Activated naive CD8-positive, alpha-beta T cell treated with anti-CD3 and anti-CD28 coated beads, Interleukin-2, amount 10 ng/mL, durations not matched to agents 7 days and 5 days (primary cell): ENCODE results near the gene CCR1. TPM values are rescaled to one million over a fixed set of nuclear protein-coding genes. Genes with fewer than 3 reads are reported as not detected.

ENCODE experiments used
- ATAC-seq: fragments of 150-1000 bp; cut with Tn5 transposase; one replicate; pipeline ENCODE4 v1.10.0; 2021; ENCODE audit warnings: low read depth, moderate library complexity
- POLR2A ChIA-PET: fragments of 350-600 bp; sonication (Branson Sonifier 250); formaldehyde crosslinking; loops from one replicate; lab custom pipeline; 2021; ENCODE audit warnings: antibody characterized with exemption; lab: Charles Lee
- DNase-seq: peaks from one replicate; pipeline ENCODE4 v3.0.0; 2021
- H3K27ac Mint-ChIP-seq: one replicate; pipeline ENCODE4 v1.8.0; 2022; ENCODE audit warnings: mild to moderate bottlenecking, mixed read lengths
- H3K27me3 Mint-ChIP-seq: one replicate; pipeline ENCODE4 v1.8.0; 2022; ENCODE audit warnings: mild to moderate bottlenecking, moderate library complexity, mixed read lengths
- H3K36me3 Mint-ChIP-seq: one replicate; pipeline ENCODE4 v1.8.0; 2021; ENCODE audit warnings: mild to moderate bottlenecking, mixed read lengths
- H3K4me1 Mint-ChIP-seq: one replicate; pipeline ENCODE4 v1.8.0; 2021; ENCODE audit warnings: mixed read lengths
- H3K4me3 Mint-ChIP-seq: one replicate; pipeline ENCODE4 v1.8.0; 2022; ENCODE audit warnings: mild to moderate bottlenecking, moderate library complexity, mixed read lengths
- H3K9me3 Mint-ChIP-seq: one replicate; pipeline ENCODE4 v1.8.0; 2021; ENCODE audit warnings: mixed read lengths
- total RNA-seq, 2 experiments: library from RNA; stranded (reverse); gene quantifications; one replicate each; pipeline ENCODE4 v1.2.3, GENCODE V29; 2021

Gene CCR1
- total RNA-seq: 10 to 100 TPM; 58.6 to 63.9 TPM

GRCh38 chr3:46208167-46208704 is at the start of gene CCR1:
TSS of gene CCR1 (minus strand) at chr3:46208313. CDS start at chr3:46204313, 4,000 bp downstream.
- H3K4me1 Mint-ChIP-seq: peaks cover 52% of the 10 kb centered on the region
- H3K36me3 Mint-ChIP-seq: peaks cover 48% of the 10 kb centered on the region
- no peaks in the 10 kb centered on the region for H3K9me3 Mint-ChIP-seq
- ATAC-seq (peak; percentile 62), DNase-seq (peak; percentile 79)
- POLR2A ChIA-PET: interaction anchor here (0.6 to 6.6 kb wide), 23 partner anchors 11 to 257 kb away, joined by 3 to 83 read pairs (median 4); partner anchors contain the start of genes CCR2 and CCR5
- H3K4me3 Mint-ChIP-seq: peak within 1 kb of the TSS; percentile 88
- H3K27ac Mint-ChIP-seq: peak within 1 kb of the TSS; percentile 91
- H3K27me3 Mint-ChIP-seq: no peaks in the 10 kb centered on the region

- peaks cover 14% of the 10 kb centered on the region for H3K27me3 Mint-ChIP-seq
- H3K27ac Mint-ChIP-seq: no peak overlapping the region
- POLR2A ChIA-PET: interaction anchor here (0.7 kb wide), 1 partner anchor 269 kb away, joined by 4 read pairs; no protein-coding TSS in a partner anchor
Measured at GRCh38 chr3:46252980-46253379, 44.9 kb upstream of the CCR1 start.

GRCh38 chr3:46245146-46245545 is 37.0 kb upstream of the CCR1 start:
- no peak overlapping the region for H3K27ac Mint-ChIP-seq
- H3K9me3 Mint-ChIP-seq: no peaks in the 10 kb centered on the region
- H3K4me3 Mint-ChIP-seq: no peak overlapping the region
- H3K36me3 Mint-ChIP-seq: peaks cover 2% of the 10 kb centered on the region
- DNase-seq (no peak), ATAC-seq (no peak)
- H3K4me1 Mint-ChIP-seq: peaks cover 2% of the 10 kb centered on the region
- POLR2A ChIA-PET: interaction anchor here (0.7 kb wide), 1 partner anchor 11 kb away, joined by 3 read pairs; no protein-coding TSS in a partner anchor
- H3K27me3 Mint-ChIP-seq: peaks cover 9% of the 10 kb centered on the region

More at GRCh38 chr3:46252980-46253379, 44.9 kb upstream of the CCR1 start:
- Mint-ChIP-seq H3K4me1 (peaks cover 1% of the 10 kb centered on the region), H3K36me3 (peaks cover 9% of the 10 kb centered on the region), H3K4me3 (no peak overlapping the region), H3K9me3 (peaks cover 4% of the 10 kb centered on the region)
- ATAC-seq (no peak), DNase-seq (no peak)

GRCh38 chr3:46243560-46243959 is 35.4 kb upstream of the CCR1 start:
- Mint-ChIP-seq H3K36me3 (peaks cover 3% of the 10 kb centered on the region), H3K9me3 (no peaks in the 10 kb centered on the region), H3K4me3 (no peak overlapping the region), H3K27ac (no peak overlapping the region), H3K4me1 (peaks cover 4% of the 10 kb centered on the region), H3K27me3 (peaks cover 15% of the 10 kb centered on the region)
- POLR2A ChIA-PET: no interaction called here
- DNase-seq: no peak
- ATAC-seq: no peak

DNA sequence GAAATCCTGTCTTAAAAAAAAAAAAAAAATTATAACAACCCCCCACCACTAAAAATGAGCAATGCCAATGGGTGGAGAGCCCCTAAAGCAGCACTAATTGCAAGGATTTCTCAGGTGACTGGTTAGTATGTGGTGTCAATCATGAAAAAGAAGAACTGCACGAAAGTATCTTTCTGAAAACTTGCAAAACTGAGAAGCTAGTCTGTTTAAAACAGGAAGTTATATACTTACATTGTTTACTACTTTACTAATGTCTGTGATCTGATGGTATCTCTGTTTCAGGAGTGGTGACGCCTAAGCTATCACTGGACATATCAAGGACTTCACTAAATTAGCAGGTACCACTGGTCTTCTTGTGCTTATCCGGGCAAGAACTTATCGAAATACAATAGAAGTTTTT is 34.0 kb upstream of the CCR1 start, which contains the start of gene CCR3:
Gene CCR3, plus strand, starts transcription at position 341 of the 400 bp plus-strand sequence. CDS start 22,699 bp downstream, outside the sequence.
- DNase-seq: no peak
- Mint-ChIP-seq H3K36me3 (peaks cover 3% of the 10 kb centered on the region), H3K9me3 (no peaks in the 10 kb centered on the region), H3K4me1 (peaks cover 4% of the 10 kb centered on the region), H3K4me3 (no peak within 1 kb of the TSS), H3K27ac (no peak within 1 kb of the TSS), H3K27me3 (peaks cover 20% of the 10 kb centered on the region)
- POLR2A ChIA-PET: interaction anchor here (0.7 kb wide), 1 partner anchor 240 kb away, joined by 3 read pairs; no protein-coding TSS in a partner anchor
- no peak for ATAC-seq

- Mint-ChIP-seq H3K27me3 (peaks cover 20% of the 10 kb centered on the region), H3K9me3 (no peaks in the 10 kb centered on the region), H3K27ac (no peak overlapping the region), H3K4me3 (no peak overlapping the region), H3K4me1 (peaks cover 10% of the 10 kb centered on the region), H3K36me3 (peaks cover 3% of the 10 kb centered on the region)
- ATAC-seq (no peak), DNase-seq (no peak)
- POLR2A ChIA-PET: no interaction called here
Measured at GRCh38 chr3:46239952-46240351, 31.8 kb upstream of the CCR1 start.

DNA sequence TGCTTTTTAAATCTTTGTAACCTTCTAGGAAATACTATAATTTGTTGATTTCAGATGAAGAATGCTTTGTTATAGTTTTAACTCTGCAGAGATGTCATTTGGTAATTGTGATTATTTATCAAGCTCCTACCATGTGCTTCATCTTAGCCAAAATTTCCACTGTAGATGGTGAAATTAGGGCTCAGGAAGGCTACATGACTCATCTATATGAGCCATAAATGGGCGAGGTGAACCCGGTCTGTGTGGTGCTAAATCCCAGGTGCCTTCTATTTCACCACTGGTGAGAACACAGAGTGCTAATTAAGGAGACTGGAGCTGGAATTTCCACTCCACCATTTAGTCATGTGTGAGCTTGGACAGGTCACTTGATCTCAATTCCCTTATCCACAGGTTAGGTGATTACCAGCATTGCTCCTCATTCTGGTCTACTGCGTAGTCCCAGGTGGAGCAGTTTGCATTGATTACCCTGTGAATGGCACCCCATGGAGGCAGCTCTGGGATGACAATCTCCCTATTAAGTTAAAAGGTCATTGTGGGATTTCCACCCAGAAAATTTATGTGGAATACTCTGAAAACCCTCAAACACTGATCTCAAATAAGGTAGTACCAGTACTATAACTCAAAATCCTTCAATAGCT is 31.3 kb upstream of the CCR1 start:
- H3K27me3 Mint-ChIP-seq: peaks cover 20% of the 10 kb centered on the region
- POLR2A ChIA-PET: no interaction called here
- no peak for ATAC-seq
- no peak overlapping the region for H3K4me3 Mint-ChIP-seq
- no peak overlapping the region for H3K27ac Mint-ChIP-seq
- H3K9me3 Mint-ChIP-seq: no peaks in the 10 kb centered on the region
- H3K36me3 Mint-ChIP-seq: peaks cover 3% of the 10 kb centered on the region
- DNase-seq: no peak
- peaks cover 10% of the 10 kb centered on the region for H3K4me1 Mint-ChIP-seq

- H3K4me1 Mint-ChIP-seq: peaks cover 10% of the 10 kb centered on the region
- H3K27ac Mint-ChIP-seq: no peak overlapping the region
- H3K9me3 Mint-ChIP-seq: no peaks in the 10 kb centered on the region
- POLR2A ChIA-PET: no interaction called here
- peaks cover 3% of the 10 kb centered on the region for H3K36me3 Mint-ChIP-seq
- no peak for ATAC-seq
- H3K4me3 Mint-ChIP-seq: no peak overlapping the region
- peaks cover 15% of the 10 kb centered on the region for H3K27me3 Mint-ChIP-seq
- DNase-seq: no peak
Measured at GRCh38 chr3:46238386-46238785, 30.3 kb upstream of the CCR1 start.

DNA sequence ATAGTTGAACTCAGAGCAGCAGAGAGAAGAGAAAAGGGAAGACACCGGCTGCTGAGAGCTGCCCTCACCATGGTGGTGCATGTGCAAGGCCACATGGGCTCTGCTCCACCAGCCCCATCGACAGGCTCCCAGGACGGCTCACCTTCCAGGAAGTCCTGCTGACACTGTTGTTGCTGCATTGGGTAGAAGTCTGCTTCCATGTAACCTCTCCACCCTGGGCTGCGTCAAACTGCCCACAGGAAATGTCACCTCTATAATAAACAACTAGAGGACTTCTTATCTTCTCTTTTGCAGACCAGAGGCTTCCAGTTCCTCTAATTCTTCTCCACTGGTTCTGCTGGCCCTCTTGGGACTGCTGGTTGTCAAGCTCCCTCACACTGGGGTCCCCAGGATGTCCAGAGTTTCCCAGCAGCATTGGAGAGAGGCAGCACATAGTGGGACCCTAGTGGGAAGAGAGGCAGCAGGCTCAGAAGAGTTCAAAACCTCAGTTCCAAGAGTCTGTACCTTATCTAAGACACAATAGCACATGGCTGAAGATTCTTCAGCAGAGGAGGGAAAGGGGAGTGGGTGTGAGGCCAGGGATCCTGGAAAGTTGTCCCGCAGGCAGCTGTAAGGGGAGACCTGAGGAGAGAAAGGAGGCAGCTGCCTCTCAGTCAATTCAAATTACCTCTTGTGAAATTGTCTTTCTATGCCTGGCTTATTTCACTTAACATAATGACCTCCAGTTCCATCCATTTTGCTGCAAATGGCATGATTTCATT is 28.4 kb upstream of the CCR1 start:
- Mint-ChIP-seq H3K9me3 (no peaks in the 10 kb centered on the region), H3K36me3 (peaks cover 3% of the 10 kb centered on the region), H3K27ac (no peak overlapping the region), H3K4me3 (no peak overlapping the region), H3K27me3 (peaks cover 14% of the 10 kb centered on the region), H3K4me1 (peaks cover 10% of the 10 kb centered on the region)
- POLR2A ChIA-PET: no interaction called here
- DNase-seq (no peak), ATAC-seq (no peak)

DNA sequence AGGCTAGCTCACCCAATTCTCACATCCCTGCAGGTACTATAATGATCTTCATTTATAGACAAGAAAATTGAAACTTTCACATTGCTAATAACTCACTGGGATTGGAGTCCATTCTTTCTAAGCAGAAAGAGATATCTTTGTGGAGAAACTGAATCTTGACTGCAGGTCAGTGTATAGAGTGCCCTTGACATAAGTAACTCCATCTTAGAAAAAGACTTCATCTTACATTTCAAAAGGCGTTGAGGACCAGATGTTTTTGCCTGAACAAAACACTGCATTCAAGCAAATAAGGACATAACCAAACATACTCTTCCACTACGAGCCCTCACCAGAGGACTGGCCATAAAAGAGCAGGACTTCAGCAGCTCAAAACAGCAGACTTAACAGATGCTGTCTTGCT is 27.3 kb upstream of the CCR1 start:
- Mint-ChIP-seq H3K4me3 (no peak overlapping the region), H3K27me3 (peaks cover 14% of the 10 kb centered on the region), H3K27ac (no peak overlapping the region), H3K4me1 (peaks cover 8% of the 10 kb centered on the region), H3K9me3 (no peaks in the 10 kb centered on the region), H3K36me3 (peaks cover 3% of the 10 kb centered on the region)
- DNase-seq (no peak), ATAC-seq (no peak)
- POLR2A ChIA-PET: no interaction called here

- H3K36me3 Mint-ChIP-seq: no peaks in the 10 kb centered on the region
- H3K27me3 Mint-ChIP-seq: peaks cover 3% of the 10 kb centered on the region
- POLR2A ChIA-PET: no interaction called here
- no peak overlapping the region for H3K4me3 Mint-ChIP-seq
- no peak for DNase-seq
- no peaks in the 10 kb centered on the region for H3K9me3 Mint-ChIP-seq
- no peak for ATAC-seq
- H3K4me1 Mint-ChIP-seq: peaks cover 17% of the 10 kb centered on the region
- H3K27ac Mint-ChIP-seq: no peak overlapping the region
Measured at GRCh38 chr3:46233194-46233593, 25.1 kb upstream of the CCR1 start.

GRCh38 chr3:46231323-46231722 is 23.2 kb upstream of the CCR1 start:
- Mint-ChIP-seq H3K27me3 (peaks cover 5% of the 10 kb centered on the region), H3K9me3 (peaks cover 3% of the 10 kb centered on the region), H3K4me3 (no peak overlapping the region), H3K27ac (no peak overlapping the region), H3K4me1 (peaks cover 17% of the 10 kb centered on the region), H3K36me3 (peaks cover 9% of the 10 kb centered on the region)
- no peak for DNase-seq
- ATAC-seq: no peak
- POLR2A ChIA-PET: no interaction called here
